GM12892 (cell line): ENCODE measurements around the gene PKP1.

Experiments
- POLR2AphosphoS5 ChIP-seq: IDR thresholded peaks from 2 replicates; pipeline ENCODE4 v1.6.1; 2011; ENCODE audit warnings: low read depth, low read length, control low read depth
- TAF1 ChIP-seq: IDR thresholded peaks from 2 replicates; pipeline ENCODE4 v1.6.1; 2011; ENCODE audit warnings: low read depth, mild to moderate bottlenecking, control low read depth, low read length, borderline replicate concordance

- TF ChIP-seq POLR2AphosphoS5 (no peak), TAF1 (no peak)
Observed at GRCh38 chr1:201354901-201355295, 71.6 kb downstream of the PKP1 start.
